OCI-M2 (cell line): ENCODE data around the gene HTRA1.

Experiments
- DNase-seq: peaks from one replicate; lab custom pipeline; 2025; ENCODE audit not compliant: unreplicated experiment; lab: John Stamatoyannopoulos, UW

The HTRA1 gene

DNA sequence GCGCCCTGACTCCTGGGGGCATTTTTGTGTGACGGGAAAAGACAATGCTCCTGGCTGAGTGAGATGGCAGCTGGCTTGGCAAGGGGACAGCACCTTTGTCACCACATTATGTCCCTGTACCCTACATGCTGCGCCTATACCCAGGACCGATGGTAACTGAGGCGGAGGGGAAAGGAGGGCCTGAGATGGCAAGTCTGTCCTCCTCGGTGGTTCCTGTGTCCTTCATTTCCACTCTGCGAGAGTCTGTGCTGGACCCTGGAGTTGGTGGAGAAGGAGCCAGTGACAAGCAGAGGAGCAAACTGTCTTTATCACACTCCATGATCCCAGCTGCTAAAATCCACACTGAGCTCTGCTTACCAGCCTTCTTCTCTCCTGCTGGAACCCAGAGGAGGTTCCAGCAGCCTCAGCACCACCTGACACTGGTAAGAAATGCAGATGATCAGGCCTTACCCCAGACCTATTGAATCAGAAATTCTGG is 6.7 kb upstream of the HTRA1 start, which contains the start of gene ARMS2:
ARMS2 (plus strand) TSS at position 51 of the 478 bp plus-strand sequence; CDS start at position 126, 75 bp downstream.
- DNase-seq: no peak

DNA sequence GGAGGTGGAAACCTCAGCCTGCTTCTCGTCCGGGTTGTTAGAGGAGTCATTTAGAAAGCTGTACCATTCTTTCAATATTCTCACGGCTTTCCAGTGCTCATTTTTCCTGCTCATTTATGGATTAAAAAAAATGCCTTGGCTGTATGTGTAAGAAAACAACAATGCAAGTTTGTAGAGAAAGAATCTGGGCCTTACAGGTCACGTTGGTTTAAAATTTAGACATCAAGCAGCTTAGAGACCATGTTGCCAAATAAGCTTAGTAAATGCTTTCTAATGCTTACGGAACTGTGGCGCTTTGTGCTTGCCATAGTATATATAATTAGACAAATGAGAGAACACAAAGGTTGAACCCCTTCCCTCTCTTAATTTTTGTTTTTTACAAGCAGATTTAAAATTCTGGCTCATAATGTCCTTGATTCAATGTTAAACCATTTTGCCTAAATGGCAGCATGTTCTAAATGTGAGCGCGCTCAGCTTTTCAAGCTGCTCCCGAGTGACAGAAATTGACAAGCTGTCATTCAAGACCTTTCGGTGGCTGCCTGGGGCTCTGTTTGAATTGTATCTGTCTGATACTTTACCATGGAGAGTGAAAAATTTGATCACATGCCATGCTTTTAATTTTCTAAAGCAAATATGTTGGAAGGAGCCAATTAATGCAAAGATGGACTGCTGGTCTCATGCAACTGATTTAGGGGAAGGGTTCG is 5.8 kb upstream of the HTRA1 start:
- DNase-seq: no peak

DNA sequence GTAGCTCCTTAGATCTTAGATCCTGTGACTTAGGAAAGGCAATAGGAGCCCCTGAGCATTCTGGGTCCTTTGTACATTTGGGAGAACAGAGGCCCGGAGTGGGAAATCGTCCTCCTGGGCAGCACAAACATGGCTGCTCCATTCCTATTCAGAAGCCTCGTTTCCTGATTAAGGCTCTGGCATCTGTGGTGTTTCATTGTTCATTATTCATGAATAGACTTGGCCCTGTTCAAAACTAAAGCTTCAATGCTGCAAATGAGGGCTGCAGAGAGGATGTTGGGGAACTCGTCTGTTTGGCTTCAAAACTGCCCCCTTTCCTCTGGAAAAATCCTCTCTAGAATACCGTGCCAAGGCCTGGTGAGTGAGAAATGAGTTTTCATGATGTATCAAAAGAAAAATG is 3.4 kb upstream of the HTRA1 start:
- DNase-seq: no peak

DNA sequence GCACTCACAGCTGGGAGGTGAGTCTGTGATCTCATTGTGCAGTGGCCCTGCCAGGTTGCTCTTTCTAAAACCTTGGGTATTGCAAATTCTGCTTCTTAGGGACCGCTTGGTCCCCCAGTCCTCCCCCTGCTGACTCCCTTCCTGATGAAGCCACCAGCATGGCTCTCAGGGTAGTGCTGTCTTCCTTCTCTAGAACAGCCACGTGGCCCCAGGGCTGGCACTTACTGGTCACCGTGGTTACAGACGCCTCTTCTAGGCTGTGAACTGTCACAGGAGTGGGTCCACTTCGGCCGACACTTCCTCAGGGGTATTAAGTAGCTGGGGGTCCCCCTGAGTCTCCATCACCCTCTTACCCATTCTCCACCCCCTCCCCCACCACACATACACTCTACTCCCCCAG is 2.7 kb upstream of the HTRA1 start:
- DNase-seq: no peak

DNA sequence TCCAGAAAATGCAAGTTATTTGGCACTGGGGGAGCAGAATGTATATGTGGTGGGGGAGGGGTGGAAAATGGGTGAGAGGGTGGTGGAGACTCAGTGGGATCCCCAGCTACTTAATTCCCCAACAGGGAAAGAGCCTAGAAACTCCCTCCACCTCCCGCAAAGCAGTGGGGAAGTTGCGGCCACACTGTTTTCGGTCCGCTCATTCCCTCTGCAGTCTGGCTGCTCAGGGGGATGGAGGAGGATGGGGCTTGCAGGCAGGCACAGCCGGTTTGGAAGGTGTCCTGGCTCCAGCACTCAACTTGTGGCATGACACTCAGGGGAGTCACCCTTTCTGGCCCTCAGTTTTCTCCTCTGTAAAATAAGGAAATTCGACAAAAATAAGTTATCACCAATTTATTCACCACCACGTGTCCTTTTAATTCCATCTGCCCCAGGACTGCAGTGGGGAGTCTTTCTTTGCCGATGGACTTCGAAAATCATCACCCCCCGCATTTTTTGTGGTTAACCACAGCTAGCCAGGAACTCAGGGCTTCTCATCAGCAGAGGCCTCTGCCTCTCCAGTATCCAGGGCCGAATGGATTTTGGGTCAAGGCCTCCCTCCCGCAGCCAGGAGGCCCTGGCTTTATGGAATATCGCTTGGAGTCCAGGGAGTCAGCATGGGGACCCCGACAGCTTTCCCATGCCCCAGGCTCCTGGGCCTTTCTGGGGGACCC is 1.6 kb upstream of the HTRA1 start:
- DNase-seq: no peak

DNA sequence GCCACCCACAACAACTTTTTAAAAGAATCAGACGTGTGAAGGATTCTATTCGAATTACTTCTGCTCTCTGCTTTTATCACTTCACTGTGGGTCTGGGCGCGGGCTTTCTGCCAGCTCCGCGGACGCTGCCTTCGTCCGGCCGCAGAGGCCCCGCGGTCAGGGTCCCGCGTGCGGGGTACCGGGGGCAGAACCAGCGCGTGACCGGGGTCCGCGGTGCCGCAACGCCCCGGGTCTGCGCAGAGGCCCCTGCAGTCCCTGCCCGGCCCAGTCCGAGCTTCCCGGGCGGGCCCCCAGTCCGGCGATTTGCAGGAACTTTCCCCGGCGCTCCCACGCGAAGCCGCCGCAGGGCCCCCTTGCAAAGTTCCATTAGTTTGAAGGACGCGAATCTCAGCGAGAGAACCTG is 461 bp upstream of the HTRA1 start:
- no peak for DNase-seq

DNA sequence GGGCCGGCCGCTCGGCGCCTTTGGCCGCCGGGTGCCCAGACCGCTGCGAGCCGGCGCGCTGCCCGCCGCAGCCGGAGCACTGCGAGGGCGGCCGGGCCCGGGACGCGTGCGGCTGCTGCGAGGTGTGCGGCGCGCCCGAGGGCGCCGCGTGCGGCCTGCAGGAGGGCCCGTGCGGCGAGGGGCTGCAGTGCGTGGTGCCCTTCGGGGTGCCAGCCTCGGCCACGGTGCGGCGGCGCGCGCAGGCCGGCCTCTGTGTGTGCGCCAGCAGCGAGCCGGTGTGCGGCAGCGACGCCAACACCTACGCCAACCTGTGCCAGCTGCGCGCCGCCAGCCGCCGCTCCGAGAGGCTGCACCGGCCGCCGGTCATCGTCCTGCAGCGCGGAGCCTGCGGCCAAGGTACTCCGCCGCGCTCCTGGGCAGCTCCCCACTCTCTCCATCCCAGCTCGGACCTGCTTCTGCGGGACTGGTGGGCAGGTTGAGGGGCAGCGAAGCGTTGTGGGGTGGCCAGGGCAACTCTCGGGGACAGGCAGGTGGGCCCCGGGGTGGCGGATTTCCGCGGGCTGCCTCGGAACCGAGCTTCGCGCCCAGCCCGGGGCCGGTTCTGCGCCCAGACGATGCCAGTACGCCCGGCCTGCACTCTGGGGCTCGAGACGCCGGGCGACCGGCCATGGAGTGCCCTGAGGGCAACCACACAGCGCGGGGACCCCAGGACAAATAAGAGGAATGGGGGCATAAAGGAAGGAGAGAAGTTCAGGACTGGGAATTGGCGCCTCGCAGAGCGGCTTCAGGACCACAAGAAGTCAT is 578 bp downstream of the HTRA1 start:
- no peak for DNase-seq

DNA sequence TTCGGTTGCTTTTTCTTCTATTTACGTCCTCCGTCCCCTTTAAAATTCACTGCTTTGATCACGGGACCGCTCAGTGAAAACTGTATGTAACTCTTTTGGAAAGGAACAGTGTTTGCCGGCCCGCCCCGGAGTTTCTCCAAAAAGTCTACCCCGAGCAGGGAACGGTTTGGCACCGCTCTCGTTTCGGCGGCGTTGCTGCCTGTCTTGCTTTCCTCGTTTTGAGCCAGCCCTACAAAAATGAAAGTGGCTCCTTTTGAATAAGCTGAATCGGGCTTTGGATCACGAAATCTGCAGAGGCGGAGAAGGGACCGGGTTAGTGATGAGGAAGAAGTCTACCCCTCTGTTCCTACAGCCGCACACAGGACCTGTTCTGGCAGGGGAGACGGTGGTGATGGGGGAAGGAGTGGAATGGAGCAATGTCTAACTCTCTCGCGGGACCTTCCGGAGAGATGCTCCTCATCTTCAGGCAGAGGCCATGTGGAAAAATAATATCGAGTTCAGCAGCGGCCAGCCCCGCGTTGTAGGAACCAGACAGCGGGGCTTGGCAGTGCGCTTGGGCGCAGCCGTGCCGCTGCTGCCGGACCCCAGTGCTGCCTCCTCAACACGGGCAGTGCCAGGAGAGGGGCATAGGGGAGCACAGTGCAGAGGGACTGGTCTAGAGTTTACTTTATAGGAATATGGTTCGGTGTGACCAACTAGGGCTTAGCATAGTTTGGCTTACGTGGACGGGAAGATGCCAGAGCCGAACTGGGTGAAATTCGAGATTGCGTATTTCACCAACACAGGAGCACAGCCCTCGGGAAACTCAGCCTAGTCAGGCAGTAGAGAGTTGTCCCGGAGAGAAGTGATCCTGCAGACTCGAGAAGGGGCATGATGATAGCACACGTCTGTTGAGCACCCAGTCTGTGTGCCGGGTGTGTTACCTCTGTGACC is 1.4 kb downstream of the HTRA1 start:
- DNase-seq: no peak

DNA sequence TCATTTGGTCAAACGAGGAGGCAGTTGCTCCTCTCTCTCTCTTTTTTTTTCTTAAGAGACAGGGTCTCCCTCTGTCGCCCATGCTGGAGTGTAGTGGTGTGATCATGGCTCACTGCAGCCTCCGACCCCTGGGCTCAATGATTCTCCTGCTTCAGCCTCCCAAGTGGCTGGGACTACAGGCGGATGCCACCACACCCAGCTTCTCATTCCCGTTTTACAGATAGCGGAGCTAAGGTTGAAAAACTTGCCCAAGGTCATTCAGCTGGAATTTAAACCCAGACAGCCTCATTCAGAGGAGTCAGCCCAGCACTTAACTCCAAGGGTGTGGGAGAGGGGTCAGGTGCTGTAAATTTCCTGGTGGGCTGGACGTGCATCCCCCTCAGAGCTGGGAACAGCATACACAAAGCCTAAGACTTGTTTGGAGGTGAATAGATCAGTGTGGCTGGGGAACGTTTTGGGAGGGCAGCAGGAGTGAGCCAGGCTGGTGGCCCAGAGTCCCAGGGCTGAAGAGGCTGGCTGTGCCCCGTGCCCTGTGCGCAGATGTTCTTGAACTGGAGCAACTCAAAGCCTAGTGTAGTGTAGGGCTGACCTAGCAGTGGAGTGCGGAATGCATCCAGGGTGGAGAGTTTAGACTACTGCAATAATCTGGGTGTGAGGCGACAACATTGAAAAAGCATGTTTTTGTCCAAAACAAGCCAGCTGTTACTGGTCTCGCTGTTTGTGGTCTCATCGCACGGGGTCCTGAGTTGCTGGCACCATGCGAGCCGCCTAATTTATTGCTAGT is 2.3 kb downstream of the HTRA1 start:
- DNase-seq: no peak

DNA sequence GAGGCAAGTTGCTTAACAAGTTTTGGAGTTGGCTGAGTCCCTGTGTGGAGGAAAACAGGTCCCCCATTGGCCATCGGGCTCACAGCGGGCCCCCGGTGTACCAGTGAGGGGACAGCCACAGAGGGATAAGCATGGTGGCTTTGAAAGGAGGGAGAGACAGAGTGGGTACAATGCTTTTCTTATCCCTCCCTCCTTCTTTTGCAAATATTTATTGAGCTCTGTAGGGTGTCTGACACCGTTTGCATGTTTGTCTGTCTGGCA is 2.8 kb downstream of the HTRA1 start:
- DNase-seq: no peak

DNA sequence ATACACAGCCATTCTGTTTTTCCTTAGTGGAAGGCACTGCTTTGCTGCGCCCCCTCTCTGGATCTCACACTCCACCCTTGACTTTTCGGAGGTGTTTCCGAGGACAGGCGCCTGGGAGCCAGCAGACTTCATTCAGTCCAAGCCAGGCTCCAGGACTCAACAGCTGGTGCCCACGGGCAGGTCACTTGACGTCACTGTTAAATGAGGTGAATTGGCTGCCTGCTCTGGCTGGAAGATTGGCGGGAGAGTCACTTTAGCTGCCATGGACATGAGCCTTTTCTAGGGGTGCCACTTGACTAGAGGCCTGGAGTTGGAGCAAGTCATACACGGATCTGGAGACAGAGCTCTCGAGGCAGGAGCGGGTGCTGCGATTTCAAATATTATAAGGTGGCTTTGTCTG is 3.2 kb downstream of the HTRA1 start:
- no peak for DNase-seq

DNA sequence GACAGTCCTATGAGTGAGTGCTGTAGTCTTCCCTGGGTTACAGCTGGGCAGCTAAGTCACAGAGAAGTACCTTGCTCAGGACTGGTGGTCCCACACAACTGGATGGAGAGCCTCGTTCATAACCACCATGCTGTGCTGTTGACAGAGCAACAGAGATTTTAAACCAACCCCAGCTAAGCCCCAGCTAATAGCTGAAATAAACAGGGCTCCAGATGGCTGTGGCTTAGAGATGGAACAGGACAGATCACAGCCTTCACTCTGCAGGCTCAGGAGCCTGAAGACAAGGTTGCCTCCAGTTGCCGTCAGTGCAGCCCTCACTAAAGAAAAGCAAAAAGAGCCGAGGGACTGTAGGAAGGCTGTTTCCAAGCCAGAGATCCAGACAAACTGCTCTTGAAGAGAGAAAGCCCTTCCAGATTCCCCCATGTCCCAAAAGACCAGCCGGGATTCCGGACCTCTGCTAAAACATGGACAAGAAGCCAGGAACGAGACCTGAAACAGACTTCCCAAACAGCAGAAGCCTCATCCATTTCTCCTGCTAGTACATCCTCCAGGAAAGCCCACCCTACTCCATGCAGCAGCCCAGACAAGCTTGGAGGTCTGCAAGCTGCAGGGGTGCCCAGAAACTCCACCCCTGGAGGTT is 4.2 kb downstream of the HTRA1 start:
- no peak for DNase-seq

DNA sequence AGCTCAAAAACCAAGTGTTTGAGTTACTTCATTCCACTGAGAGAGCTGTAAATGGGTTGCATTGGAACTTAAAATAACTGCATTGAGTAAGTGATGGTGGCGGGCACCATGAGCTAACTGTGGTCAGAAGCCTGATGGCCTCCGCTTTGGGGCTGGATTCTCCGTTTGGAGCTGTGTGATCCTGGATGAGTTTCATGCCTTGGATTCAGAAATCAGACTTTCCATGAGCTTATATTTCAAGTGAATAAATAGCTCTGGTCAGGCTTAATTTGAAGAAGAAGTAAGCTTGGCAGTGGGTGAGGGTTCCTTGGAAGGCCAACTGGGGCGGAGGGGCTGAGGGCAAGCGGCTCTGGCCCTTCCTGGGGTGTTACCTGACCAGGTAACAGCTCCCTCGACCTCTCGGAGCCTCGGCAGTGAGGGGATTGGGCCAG is 5.6 kb downstream of the HTRA1 start:
- DNase-seq: no peak

DNA sequence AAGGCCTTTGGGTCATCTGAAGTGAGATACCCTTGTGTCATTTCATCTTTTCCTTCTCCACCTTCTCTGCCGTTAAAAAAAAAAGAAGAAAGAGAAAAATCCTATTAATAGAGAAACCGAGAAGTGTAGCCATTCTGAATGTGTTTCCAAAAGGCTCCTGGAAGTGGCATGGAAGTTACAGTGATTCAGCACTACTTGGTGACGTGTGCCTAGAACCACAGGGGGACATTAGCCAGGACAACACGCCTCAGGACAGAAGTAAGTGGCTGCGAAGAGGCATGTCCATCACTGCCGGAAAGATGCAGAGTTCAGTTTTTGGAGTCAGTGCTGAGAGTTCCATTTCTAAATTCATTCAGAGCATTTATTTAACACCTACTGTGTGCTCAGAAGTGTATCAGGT is 6.3 kb downstream of the HTRA1 start:
- no peak for DNase-seq

DNA sequence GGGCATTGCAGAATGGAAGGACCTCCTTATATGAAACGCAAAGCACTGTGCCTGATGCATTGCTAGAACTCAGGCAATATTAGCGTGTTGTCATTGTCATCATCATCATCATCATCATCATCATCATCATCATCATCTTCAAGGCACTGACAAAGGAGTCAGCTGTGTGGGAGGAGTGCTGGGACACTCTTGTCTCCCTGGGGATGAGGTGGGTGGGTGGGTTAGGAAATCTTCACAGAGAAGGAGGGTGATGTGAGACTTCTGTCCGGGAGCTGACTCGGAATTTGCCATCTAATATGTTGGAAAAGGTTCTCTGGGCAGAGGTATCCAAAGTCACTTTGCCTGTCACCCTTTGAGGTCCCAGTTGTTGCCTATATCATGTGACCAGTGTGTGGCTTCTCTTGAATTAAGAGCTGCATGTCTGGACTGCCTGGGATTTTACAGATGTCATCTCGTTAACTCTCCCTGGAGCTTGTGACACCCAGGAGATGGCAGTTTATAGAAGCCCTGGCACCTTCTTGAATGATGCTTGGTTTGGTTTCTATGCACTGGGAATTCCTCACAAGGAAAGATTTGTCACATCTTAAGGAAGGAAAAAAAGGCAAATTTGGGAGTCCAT is 7.1 kb downstream of the HTRA1 start:
- DNase-seq: no peak

DNA sequence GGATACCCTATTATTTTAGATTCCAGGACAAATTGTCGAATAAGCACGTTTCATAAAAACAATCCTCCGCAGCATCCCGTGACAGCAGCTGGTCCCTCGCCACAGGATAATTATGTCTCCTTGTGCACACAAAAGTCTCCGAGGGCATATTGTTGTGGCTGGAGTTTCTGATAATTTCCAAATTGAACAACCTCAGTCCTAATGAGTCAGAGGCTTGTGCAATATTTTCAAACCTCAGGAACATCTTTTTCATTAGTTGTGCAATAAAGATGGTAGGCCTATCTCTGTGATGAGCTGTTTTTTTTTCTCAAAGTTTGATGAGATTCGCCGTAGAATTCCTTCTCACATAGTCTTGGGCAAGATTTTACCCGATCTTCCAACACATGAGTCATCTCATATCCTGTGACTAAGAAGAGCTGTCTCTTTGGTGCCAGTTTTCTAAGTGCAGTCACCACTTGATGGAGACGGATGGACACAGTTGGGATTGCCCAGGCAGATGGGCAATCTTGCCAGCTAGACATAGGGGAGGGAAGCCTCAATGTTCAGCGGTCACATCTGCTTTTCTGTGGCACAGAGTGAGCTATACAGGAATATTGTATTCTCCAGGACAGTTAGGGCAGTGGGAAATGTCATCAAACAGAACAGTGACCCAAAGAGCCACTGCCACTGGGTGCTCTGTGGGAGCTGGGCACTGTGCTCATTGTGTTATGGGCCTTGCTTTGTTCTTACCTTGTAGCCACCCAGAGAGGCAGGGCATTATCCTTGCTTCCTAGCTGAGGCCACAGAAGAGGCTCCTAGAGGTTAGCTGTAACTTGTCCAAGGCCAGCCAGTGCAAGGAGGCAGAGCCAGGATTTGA is 7.8 kb downstream of the HTRA1 start:
- no peak for DNase-seq

DNA sequence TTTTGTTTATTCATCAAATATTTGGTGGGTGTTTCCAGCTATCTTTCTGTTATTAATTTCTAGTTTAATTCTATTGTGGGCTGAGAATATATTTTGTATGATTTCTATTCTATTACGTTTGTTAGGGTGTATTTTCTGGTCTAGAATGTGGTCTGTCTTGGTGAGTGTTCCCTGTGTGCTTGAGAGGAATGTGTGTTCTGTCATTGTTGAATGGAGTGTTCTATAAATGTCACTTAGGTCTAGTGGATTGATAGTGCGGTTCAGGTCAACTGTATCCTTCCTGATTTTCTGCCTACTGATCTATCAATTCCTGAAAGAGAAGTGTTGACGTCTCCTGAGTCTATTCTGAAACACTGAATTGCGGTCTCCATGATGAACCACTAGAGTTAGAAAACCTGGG is 8.5 kb downstream of the HTRA1 start:
- no peak for DNase-seq

DNA sequence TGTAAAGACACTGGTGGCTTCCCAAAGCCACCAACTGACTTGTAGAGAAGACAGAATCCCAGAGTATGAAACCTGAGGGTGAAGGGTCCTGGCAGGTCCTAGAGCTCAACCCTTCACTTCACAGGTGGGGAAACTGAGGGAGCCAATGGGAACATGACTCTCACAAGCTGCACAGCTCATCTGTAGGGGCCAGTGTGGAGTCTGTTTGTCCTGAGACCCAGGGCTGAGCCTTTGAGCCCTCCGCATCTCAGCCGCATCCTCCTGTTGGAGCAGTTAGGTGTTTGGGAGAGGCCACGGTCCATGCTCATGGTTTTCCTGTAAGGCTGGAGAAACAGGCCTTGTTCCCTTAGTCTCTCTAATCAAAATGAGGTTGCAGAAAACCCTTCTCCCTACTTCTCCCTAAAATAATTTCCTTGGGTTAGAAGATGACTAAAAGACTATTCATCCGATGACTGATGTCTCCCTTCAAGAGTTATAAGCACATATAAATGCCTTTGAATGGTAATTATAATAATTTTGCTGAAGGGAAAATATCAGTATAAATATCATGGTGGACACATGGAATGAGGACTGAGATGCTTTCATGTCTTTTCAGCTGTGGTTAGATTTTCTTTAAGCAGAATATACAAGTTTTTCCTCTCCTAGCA is 10.3 kb downstream of the HTRA1 start:
- DNase-seq: no peak
